Adrenal gland (tissue), 12 donors: ENCODE measurements around the gene ERLIN1. TPM values are rescaled to one million over a fixed set of nuclear protein-coding genes. Genes with fewer than 3 reads are reported as not detected.

Experiments
- DNase-seq, 7 donors: peaks; one replicate each; pipeline ENCODE4 v3.0.0-alpha.2; 2019 to 2020
- H3K27ac ChIP-seq, 5 donors: fragments of 200-600 bp; sonication (generic) in 4 of 5; 1 replicate in 3 of 5; 2 replicates in 2 of 5; pipeline versions ENCODE4 v1.5.1 to v1.8.0; 2016 to 2020; ENCODE audit warnings: mild to moderate bottlenecking in 1 of 5
- H3K27me3 ChIP-seq: fragments of 200-600 bp; 2 replicates; pipeline ENCODE4 v1.8.0; 2021
- H3K36me3 ChIP-seq, 2 donors: fragments of 200-600 bp; replicated peaks in 1 of 2; 1 replicate in 1 of 2; 2 replicates in 1 of 2; pipeline versions ENCODE4 v1.5.1 to v1.8.0; 2018 to 2022
- H3K4me1 ChIP-seq, 2 donors: fragments of 200-600 bp; replicated peaks in 1 of 2; 1 replicate in 1 of 2; 2 replicates in 1 of 2; pipeline versions ENCODE4 v1.5.1 to v1.8.0; 2018 to 2021
- H3K4me3 ChIP-seq, 4 donors: fragments of 200-600 bp; sonication (generic) in 3 of 4; one replicate each; pipeline ENCODE4 v1.5.1; 2016 to 2018
- H3K9me3 ChIP-seq, 3 donors: fragments of 200-600 bp; sonication (generic) in 1 of 3; replicated peaks in 1 of 3; 1 replicate in 2 of 3; 2 replicates in 1 of 3; pipeline versions ENCODE4 v1.5.1 to v1.8.0; 2016 to 2021
- CTCF ChIP-seq, 6 experiments: fragments of 450-650 bp in 4 of 6; fragments of 200-600 bp in 2 of 6; sonication (generic) in 1 of 6; IDR thresholded peaks; 1 replicate in 5 of 6; 2 replicates in 1 of 6; pipeline versions ENCODE4 v1.5.1 to v1.8.0; 2016 to 2021; ENCODE audit warnings: antibody characterized with exemption in 6 of 6, mild to moderate bottlenecking in 2 of 6, moderate library complexity in 1 of 6
- POLR2A ChIP-seq, 2 donors: fragments of 450-650 bp; IDR thresholded peaks; one replicate each; pipeline ENCODE4 v1.6.1; 2017; ENCODE audit warnings: antibody characterized with exemption in 2 of 2, mild to moderate bottlenecking in 2 of 2, moderate library complexity in 1 of 2
- WGBS, 4 donors: extraction: QIAGEN DNeasy Blood & Tissue Kit in 2 of 4; methylation state at CpG; one replicate each; pipeline versions ENCODE4 v1.1.5 to v1.1.7; 2013 to 2017; 5-methylcytosine and 5-hydroxymethylcytosine counted together
- intact Hi-C, 2 donors: fragments of 100-400 bp; cut with DNase I; formaldehyde crosslinking; loops; one replicate each; pipeline versions ENCODE4 v1.14.1 to v1.15.0; 2022 to 2023
- polyA plus RNA-seq, 3 donors: library from polyadenylated mRNA; stranded (reverse); fragments of 200-250 nt in 2 of 3; fragments of 350-450 nt in 1 of 3; fragmentation: Illumina TruSeq in 1 of 3; extraction: RNeasy Lipid Tissue Mini Kit (QIAGEN cat#74804) in 1 of 3; gene quantifications; one replicate each; pipeline ENCODE4 v1.2.3, GENCODE V29; 2013 to 2014
- total RNA-seq, 9 donors: library from RNA; depleted of rRNA in 4 of 9; stranded (reverse); fragments of >200 nt in 4 of 9; fragments of 120-200 nt in 1 of 9; fragmentation: NEBNext Ultra II Directional in 1 of 9; extraction: Animal tissue kit (Norgen Biotek cat#: 25700) in 1 of 9; gene quantifications; one replicate each; pipeline versions ENCODE4 v1.1.0 to v1.2.4, GENCODE V29; 2013 to 2023
- donor health status: healthy with polysubstance abuse.
- donor health status: Bipolar disorder and iron deficiency.
- donor health status: DM: yes; HTN: yes; CAD: no.
- donor health status: DM: no; HTN: no; CAD: no.
- donor health status: DM: no; HTN: no; CAD: no.
- donor health status: DM: yes; HTN: yes; CAD: no.

The ERLIN1 gene
- total and polyA plus RNA-seq, 12 donors = 3.6 to 32.8 (median 19.2) TPM

DNA sequence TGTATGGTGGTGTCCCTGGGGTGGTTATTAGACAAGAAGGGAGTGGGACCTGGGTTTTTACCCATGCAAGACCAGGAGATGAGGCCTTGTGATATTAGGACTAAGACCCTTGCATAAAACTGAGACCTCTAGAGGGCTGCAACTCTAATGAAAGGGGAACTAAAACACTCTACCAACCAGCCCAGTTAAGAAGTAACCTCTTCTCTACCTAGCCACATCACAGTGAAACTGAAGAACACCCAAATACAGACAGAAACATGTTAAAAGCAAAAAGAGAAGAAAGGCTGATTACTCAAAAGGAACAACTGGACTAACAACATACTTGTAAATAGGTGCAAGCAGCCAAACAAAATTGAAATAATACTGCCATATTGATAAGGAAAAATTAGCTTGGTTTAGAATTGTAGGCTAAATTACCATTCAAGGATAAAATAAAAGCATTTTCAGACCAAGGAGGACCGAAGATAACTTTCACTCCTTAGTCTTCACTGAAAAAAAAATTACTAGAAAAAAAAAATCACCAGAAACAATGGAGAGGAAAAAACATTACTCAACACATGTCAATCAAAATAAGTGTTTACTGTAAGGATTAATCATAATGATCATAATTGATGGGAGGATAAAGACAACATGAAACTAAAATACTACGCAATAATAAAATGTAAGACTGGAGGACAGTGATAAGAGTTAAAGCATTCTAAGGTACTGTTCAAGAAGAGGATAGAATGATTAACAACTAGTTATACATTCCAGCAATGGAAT is 27.6 kb downstream of the ERLIN1 start:
- no peaks in the 10 kb centered on the region for H3K9me3 ChIP-seq
- no peak overlapping the region for H3K27ac ChIP-seq
- 72 to 99% (median 95%) methylated on average over 2 of the region's 2 CpGs for WGBS, 4 donors
- H3K4me1 ChIP-seq = no peaks in the 10 kb centered on the region
- intact Hi-C loops = no loop called here
- no peak overlapping the region for H3K4me3 ChIP-seq
- DNase-seq = no peak
- peaks cover 0 to 27% of the 10 kb centered on the region in 2 donors for H3K36me3 ChIP-seq
- TF ChIP-seq POLR2A (IDR thresholded peaks at IDR 0.05) = no peak
- TF ChIP-seq CTCF (IDR thresholded peaks at IDR 0.05) = no peak
- H3K27me3 ChIP-seq = no peaks in the 10 kb centered on the region

- H3K36me3 ChIP-seq = peaks cover 0 to 38% of the 10 kb centered on the region in 2 donors
- no peaks in the 10 kb centered on the region for H3K27me3 ChIP-seq
- no peaks in the 10 kb centered on the region for H3K4me1 ChIP-seq
- DNase-seq = no peak
- intact Hi-C loops = no loop called here
- H3K27ac ChIP-seq = no peak overlapping the region
- no peak overlapping the region for H3K4me3 ChIP-seq
- no peaks in the 10 kb centered on the region for H3K9me3 ChIP-seq
- no peak for TF ChIP-seq CTCF (IDR thresholded peaks at IDR 0.05)
Measured at GRCh38 chr10:100157156-100157555, 28.7 kb downstream of the ERLIN1 start.

GRCh38 chr10:100155936-100156335 is 29.9 kb downstream of the ERLIN1 start:
- no peaks in the 10 kb centered on the region for H3K9me3 ChIP-seq
- DNase-seq = no peak
- intact Hi-C loops = no loop called here
- H3K4me1 ChIP-seq = no peaks in the 10 kb centered on the region
- no peak overlapping the region for H3K4me3 ChIP-seq
- peaks cover 0 to 50% of the 10 kb centered on the region in 2 donors for H3K36me3 ChIP-seq
- no peaks in the 10 kb centered on the region for H3K27me3 ChIP-seq
- H3K27ac ChIP-seq = no peak overlapping the region
- WGBS, 4 donors = 92 to 97% (median 94%) methylated on average over 5 of the region's 5 CpGs
- no peak for TF ChIP-seq POLR2A (IDR thresholded peaks at IDR 0.05)
- TF ChIP-seq CTCF (IDR thresholded peaks at IDR 0.05) = no peak

GRCh38 chr10:100154666-100155065 is 31.2 kb downstream of the ERLIN1 start:
- peaks cover 0 to 55% of the 10 kb centered on the region in 2 donors for H3K36me3 ChIP-seq
- TF ChIP-seq POLR2A (IDR thresholded peaks at IDR 0.05) (no peak), CTCF (IDR thresholded peaks at IDR 0.05) (no peak)
- intact Hi-C loops = no loop called here
- H3K27ac ChIP-seq = no peak overlapping the region
- no peak for DNase-seq
- H3K4me1 ChIP-seq = no peaks in the 10 kb centered on the region
- WGBS, 4 donors = 94 to 99% (median 97%) methylated on average over 4 of the region's 4 CpGs
- no peaks in the 10 kb centered on the region for H3K27me3 ChIP-seq
- no peaks in the 10 kb centered on the region for H3K9me3 ChIP-seq
- no peak overlapping the region for H3K4me3 ChIP-seq
